Chondrocyte (in vitro differentiated cells): ENCODE data around the gene C18orf63. TPM values are rescaled to one million over a fixed set of nuclear protein-coding genes. Genes with fewer than 3 reads are reported as not detected.
"Not testable (repeated sequence)": the region's sequence is repeated elsewhere in the genome, so short reads cannot be mapped to it uniquely, and the experiment has no call there.

Source experiments
- DNase-seq: peaks from one replicate; pipeline ENCODE4 v3.0.0; 2021; ENCODE audit warnings: mixed read lengths, low spot score
- H3K27ac Mint-ChIP-seq: one replicate; pipeline ENCODE4 v1.8.0; 2021; ENCODE audit warnings: mild to moderate bottlenecking, moderate library complexity, mixed read lengths; ENCODE audit not compliant: unreplicated experiment
- H3K27me3 Mint-ChIP-seq: 2 replicates; pipeline ENCODE4 v1.8.0; 2021; ENCODE audit warnings: low read depth, mixed read lengths
- H3K36me3 Mint-ChIP-seq: 2 replicates; pipeline ENCODE4 v1.8.0; 2021; ENCODE audit warnings: low read depth, mixed read lengths
- H3K4me1 Mint-ChIP-seq: 2 replicates; pipeline ENCODE4 v1.8.0; 2021; ENCODE audit warnings: low read depth, mild to moderate bottlenecking, mixed read lengths
- H3K4me3 Mint-ChIP-seq: one replicate; pipeline ENCODE4 v1.8.0; 2021; ENCODE audit warnings: mild to moderate bottlenecking, moderate library complexity, mixed read lengths; ENCODE audit not compliant: unreplicated experiment
- H3K9me3 Mint-ChIP-seq: 2 replicates; pipeline ENCODE4 v1.8.0; 2021; ENCODE audit warnings: low read depth, mixed read lengths
- total RNA-seq: library from RNA; stranded (reverse); gene quantifications from 3 replicates; pipeline ENCODE4 v1.2.1, GENCODE V29; 2021
- TF ChIP-seq, protein P1 (sequence below): fragments of 200-600 bp; sonication (generic); IDR thresholded peaks from 2 replicates; pipeline ENCODE4 v1.5.0; 2021; ENCODE audit warnings: antibody characterized with exemption, mild to moderate bottlenecking, moderate library complexity

The C18orf63 gene
- total RNA-seq, 1 donor from 2014 or later = not detected

DNA sequence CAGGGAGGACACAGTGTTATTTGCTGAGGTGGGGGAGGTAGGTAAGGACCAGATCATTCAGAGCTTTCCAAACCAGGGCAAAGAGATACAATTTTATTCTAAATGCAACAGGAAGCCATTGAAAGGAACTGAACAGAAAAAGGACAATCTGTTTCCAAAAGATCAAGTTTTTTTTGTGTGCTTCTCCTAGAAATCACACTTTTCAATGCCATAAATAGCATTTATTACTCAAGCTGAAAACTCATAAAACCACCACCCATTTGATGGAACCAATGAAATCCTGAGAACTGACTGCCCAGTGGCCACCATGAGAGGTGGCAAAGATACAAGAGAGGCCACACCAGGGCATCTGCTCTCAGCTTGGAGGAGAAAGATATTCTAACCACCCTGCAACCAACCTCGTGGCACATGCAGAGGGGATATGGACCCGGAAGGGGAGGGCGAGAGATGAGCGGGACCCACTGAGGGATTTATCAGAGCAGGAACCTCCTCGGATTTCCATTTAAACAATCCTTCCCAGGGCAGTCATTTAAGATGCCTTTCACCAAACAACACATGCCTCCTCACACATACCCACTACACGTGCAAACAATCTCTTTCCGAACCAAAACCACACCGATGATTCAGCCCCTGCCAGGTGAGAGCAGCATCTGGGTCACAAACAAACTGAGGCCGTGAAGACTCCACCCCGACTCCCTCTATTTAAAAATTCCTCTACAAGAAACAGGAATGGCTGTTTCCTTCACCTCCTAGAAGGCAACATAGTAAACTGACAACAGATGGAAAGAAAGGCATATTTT is 32.7 kb upstream of the C18orf63 start:
- Mint-ChIP-seq H3K27ac (no peak overlapping the region), H3K4me1 (no peaks in the 10 kb centered on the region), H3K9me3 (no peaks in the 10 kb centered on the region), H3K27me3 (no peaks in the 10 kb centered on the region), H3K36me3 (no peaks in the 10 kb centered on the region), H3K4me3 (no peak overlapping the region)
- no peak for DNase-seq
- TF ChIP-seq, protein P1, sequence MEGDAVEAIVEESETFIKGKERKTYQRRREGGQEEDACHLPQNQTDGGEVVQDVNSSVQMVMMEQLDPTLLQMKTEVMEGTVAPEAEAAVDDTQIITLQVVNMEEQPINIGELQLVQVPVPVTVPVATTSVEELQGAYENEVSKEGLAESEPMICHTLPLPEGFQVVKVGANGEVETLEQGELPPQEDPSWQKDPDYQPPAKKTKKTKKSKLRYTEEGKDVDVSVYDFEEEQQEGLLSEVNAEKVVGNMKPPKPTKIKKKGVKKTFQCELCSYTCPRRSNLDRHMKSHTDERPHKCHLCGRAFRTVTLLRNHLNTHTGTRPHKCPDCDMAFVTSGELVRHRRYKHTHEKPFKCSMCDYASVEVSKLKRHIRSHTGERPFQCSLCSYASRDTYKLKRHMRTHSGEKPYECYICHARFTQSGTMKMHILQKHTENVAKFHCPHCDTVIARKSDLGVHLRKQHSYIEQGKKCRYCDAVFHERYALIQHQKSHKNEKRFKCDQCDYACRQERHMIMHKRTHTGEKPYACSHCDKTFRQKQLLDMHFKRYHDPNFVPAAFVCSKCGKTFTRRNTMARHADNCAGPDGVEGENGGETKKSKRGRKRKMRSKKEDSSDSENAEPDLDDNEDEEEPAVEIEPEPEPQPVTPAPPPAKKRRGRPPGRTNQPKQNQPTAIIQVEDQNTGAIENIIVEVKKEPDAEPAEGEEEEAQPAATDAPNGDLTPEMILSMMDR = no peak

DNA sequence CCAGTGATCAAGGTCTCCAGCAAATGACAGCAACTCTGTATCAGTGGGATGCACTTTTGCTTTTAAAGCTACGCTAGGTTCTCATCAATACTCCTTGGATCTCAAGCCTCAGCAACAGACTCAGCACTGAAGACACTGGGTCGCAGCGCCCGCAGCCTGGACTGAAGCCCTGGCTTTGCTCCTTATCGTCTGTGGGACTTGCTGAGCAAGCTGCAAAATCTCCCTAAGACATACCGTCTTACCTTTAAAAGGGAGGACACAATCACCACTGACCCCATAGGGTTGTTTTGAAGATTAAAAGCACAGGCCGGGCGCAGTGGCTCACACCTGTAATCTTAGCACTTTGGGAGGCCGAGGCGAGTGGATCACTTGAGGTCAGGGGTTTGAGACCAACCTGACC is 32.0 kb upstream of the C18orf63 start:
- Mint-ChIP-seq H3K4me3 (no peak overlapping the region), H3K27me3 (no peaks in the 10 kb centered on the region), H3K9me3 (no peaks in the 10 kb centered on the region), H3K4me1 (peaks cover 2% of the 10 kb centered on the region), H3K27ac (no peak overlapping the region), H3K36me3 (no peaks in the 10 kb centered on the region)
- TF ChIP-seq, protein P1 = no peak
- DNase-seq = no peak

DNA sequence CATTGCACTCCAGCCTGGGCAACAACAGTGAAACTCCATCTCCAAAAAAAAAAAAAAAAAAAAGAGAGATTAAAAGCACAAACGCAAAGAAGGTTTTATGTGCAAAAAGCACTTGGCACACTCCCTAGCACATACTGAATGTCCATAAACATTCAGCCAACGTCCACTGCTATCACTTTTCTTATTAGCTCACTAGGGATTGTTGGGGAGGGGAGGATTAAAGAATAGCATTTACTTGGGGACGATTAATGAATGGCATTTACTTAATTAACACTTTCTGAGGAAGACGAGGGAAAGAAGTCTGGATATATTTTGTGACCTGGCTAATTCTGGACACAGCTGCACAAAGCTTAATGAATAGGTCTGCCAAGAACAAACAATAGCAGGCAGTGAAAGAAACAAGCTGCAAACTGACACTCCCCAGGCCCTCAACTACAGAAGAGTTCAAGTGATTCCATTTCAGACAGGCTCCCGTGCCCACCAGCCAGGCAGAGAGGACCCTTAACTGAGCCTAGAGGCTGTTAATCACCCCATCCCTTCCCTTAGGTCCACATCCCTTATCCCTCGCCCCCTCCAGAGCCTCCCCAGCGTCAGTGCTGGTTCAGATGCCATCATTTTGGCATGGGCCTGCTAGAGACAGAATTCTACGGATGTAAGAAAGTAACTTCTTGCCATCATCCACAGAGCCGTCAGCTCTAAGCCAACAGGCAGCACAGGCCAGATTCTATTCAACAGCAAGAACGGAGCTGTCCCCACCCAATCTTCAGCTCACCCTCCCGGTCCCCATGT is 31.3 kb upstream of the C18orf63 start:
- H3K4me1 Mint-ChIP-seq = peaks cover 9% of the 10 kb centered on the region
- no peak overlapping the region for H3K4me3 Mint-ChIP-seq
- H3K27ac Mint-ChIP-seq = no peak overlapping the region
- DNase-seq = no peak
- H3K9me3 Mint-ChIP-seq = no peaks in the 10 kb centered on the region
- H3K27me3 Mint-ChIP-seq = no peaks in the 10 kb centered on the region
- TF ChIP-seq, protein P1 = no peak
- H3K36me3 Mint-ChIP-seq = no peaks in the 10 kb centered on the region

DNA sequence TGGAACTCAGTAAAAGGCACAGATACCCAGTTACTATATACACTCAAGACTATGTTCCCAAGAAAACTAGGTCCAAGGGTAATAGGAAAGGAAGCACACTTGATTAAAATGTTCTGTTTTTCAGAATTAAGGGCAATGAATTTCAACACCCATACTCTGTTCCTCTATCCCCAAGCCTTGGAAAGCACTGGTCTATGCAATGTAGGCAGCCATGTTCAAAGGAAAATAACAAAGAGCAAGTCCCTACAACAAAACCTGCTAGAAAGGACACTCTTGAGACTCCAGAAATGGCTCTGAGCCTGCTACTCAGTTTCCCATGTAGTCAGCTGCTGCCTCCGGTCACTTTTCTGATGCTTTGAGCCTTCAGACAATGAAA is 30.7 kb upstream of the C18orf63 start:
- TF ChIP-seq, protein P1 = no peak
- Mint-ChIP-seq H3K27ac (no peak overlapping the region), H3K27me3 (no peaks in the 10 kb centered on the region), H3K4me3 (no peak overlapping the region), H3K9me3 (no peaks in the 10 kb centered on the region), H3K36me3 (no peaks in the 10 kb centered on the region), H3K4me1 (peaks cover 12% of the 10 kb centered on the region)
- no peak for DNase-seq

DNA sequence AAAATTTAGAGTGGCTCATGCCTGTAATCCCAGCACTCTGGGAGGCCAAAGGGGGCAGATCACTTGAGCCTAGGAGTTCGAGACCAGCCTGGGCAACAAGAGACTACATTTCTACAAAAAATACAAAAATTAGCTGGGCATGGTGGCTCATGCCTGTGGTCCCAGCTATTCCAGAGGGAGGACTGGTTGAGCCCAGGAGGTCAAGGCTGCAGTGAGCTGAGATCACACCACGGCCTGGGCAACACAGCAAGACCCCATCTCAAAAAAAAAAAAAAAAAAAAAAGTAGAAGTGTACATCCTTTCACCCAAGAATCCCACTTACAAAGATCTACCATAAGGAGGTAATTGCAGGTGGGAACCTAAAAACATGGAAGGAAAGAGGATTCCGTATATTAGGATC is 30.1 kb upstream of the C18orf63 start:
- not testable (repeated sequence) for H3K27ac Mint-ChIP-seq, H3K36me3 Mint-ChIP-seq, H3K9me3 Mint-ChIP-seq, DNase-seq, H3K27me3 Mint-ChIP-seq, H3K4me3 Mint-ChIP-seq
- H3K4me1 Mint-ChIP-seq = peaks cover 14% of the 10 kb centered on the region
